Adrenal gland (tissue), 5 donors: Measurements from ENCODE around the gene DMPK.

Source experiments
- CTCF ChIP-seq, 6 experiments: fragments of 450-650 bp in 4 of 6; fragments of 200-600 bp in 2 of 6; sonication (generic) in 1 of 6; IDR thresholded peaks; 1 replicate in 5 of 6; 2 replicates in 1 of 6; pipeline versions ENCODE4 v1.5.1 to v1.8.0; 2016 to 2021; ENCODE audit warnings: antibody characterized with exemption in 6 of 6, mild to moderate bottlenecking in 2 of 6, moderate library complexity in 1 of 6
- POLR2A ChIP-seq, 2 donors: fragments of 450-650 bp; IDR thresholded peaks; one replicate each; pipeline ENCODE4 v1.6.1; 2017; ENCODE audit warnings: antibody characterized with exemption in 2 of 2, mild to moderate bottlenecking in 2 of 2, moderate library complexity in 1 of 2
- donor health status: DM: no; HTN: no; CAD: no.

DNA sequence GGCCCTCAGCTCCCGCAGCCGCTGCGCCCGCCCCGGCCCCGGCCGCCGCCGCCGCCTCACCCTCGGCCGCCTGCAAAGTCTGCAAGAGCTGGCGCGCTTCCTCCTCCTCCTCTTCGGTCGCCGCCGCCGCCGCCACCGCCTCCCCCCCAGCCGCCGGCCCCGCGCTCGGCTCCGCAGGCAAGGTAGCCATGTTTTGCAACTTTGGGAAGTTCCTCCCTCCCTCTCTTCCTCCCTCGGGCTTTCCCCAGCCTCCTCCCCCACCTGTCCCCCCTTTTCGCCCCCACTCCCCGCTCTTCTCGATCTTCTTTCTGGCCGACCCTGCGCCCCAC is 13.7 kb downstream of the DMPK start:
- TF ChIP-seq CTCF (IDR thresholded peaks at IDR 0.05), result no peak
- TF ChIP-seq POLR2A (IDR thresholded peaks at IDR 0.05), result no peak
